ENCODE results near the gene ARVCF. TPM values are rescaled to one million over a fixed set of nuclear protein-coding genes. Genes with fewer than 3 reads are reported as not detected.

The ARVCF gene
- total RNA-seq, 4 donors from 2014 or later: 32.5 to 61.5 (median 39.5) TPM

- Histone ChIP-seq H3K27ac (peak overlapping the region in 1 of 4 donors; percentile 93), H3K4me1 (peaks cover 0 to 45% (median 25%) of the 10 kb centered on the region in 3 donors), H3K36me3 (peaks cover 0 to 48% of the 10 kb centered on the region in 2 donors), H3K27me3 (no peaks in the 10 kb centered on the region), H3K9me3 (no peaks in the 10 kb centered on the region), H3K4me3 (no peak overlapping the region)
- no peak for ATAC-seq
- TF ChIP-seq POLR2A (IDR thresholded peaks at IDR 0.05) (no peak), POLR2AphosphoS5 (IDR thresholded peaks at IDR 0.05) (no peak), EP300 (IDR thresholded peaks at IDR 0.05) (no peak), CTCF (IDR thresholded peaks at IDR 0.05) (no peak)
- 100% methylated on average over 3 of the region's 16 CpGs; no CpG with 5 or more reads in 1 of the 2 donors for WGBS, 2 donors (ENCODE audit: low coverage in 1 of 2)
Observed at GRCh38 chr22:19981961-19982920, 34.4 kb downstream of the ARVCF start.

GRCh38 chr22:19981171-19981960, 35.3 kb downstream of the ARVCF start:
- peaks cover 0 to 40% (median 25%) of the 10 kb centered on the region in 3 donors for H3K4me1 ChIP-seq
- WGBS, 2 donors (ENCODE audit: low coverage in 1 of 2): no CpG with 5 or more reads among the region's 33 CpGs

GRCh38 chr22:19980766-19981165, 35.9 kb downstream of the ARVCF start:
- Histone ChIP-seq H3K27ac (no peak overlapping the region), H3K36me3 (peaks cover 0 to 54% of the 10 kb centered on the region in 2 donors), H3K27me3 (no peaks in the 10 kb centered on the region), H3K4me3 (no peak overlapping the region), H3K9me3 (no peaks in the 10 kb centered on the region), H3K4me1 (peaks cover 0 to 34% (median 20%) of the 10 kb centered on the region in 3 donors)
- WGBS, 2 donors (ENCODE audit: low coverage in 1 of 2): 60% methylated on average over 1 of the region's 7 CpGs; no CpG with 5 or more reads in 1 of the 2 donors
- no peak for ATAC-seq
- TF ChIP-seq POLR2AphosphoS5 (IDR thresholded peaks at IDR 0.05) (no peak), POLR2A (IDR thresholded peaks at IDR 0.05) (no peak), EP300 (IDR thresholded peaks at IDR 0.05) (no peak), CTCF (IDR thresholded peaks at IDR 0.05) (no peak)

More at GRCh38 chr22:19981171-19981960, 35.3 kb downstream of the ARVCF start:
- Histone ChIP-seq H3K4me3 (no peak overlapping the region), H3K27ac (no peak overlapping the region), H3K9me3 (no peaks in the 10 kb centered on the region), H3K36me3 (peaks cover 0 to 54% of the 10 kb centered on the region in 2 donors), H3K27me3 (no peaks in the 10 kb centered on the region)
- ATAC-seq: no peak
- TF ChIP-seq POLR2A (IDR thresholded peaks at IDR 0.05) (no peak), POLR2AphosphoS5 (IDR thresholded peaks at IDR 0.05) (no peak), EP300 (IDR thresholded peaks at IDR 0.05) (no peak), CTCF (IDR thresholded peaks at IDR 0.05) (no peak)

GRCh38 chr22:19979712-19980493, 36.7 kb downstream of the ARVCF start:
- H3K9me3 ChIP-seq: no peaks in the 10 kb centered on the region
- H3K27me3 ChIP-seq: no peaks in the 10 kb centered on the region
- WGBS, 2 donors (ENCODE audit: low coverage in 1 of 2): 100% methylated on average over 3 of the region's 52 CpGs; no CpG with 5 or more reads in 1 of the 2 donors
- H3K4me3 ChIP-seq: no peak overlapping the region
- H3K27ac ChIP-seq: no peak overlapping the region
- TF ChIP-seq POLR2A (IDR thresholded peaks at IDR 0.05) (no peak), POLR2AphosphoS5 (IDR thresholded peaks at IDR 0.05) (no peak), EP300 (IDR thresholded peaks at IDR 0.05) (no peak), CTCF (IDR thresholded peaks at IDR 0.05) (no peak)
- H3K36me3 ChIP-seq: peaks cover 0 to 54% of the 10 kb centered on the region in 2 donors
- ATAC-seq: no peak
- peaks cover 0 to 30% (median 16%) of the 10 kb centered on the region in 3 donors for H3K4me1 ChIP-seq

Data from gastroesophageal sphincter (tissue), 4 donors.